ENCODE results near the gene TXNL4B. TPM values are rescaled to one million over a fixed set of nuclear protein-coding genes. Genes with fewer than 3 reads are reported as not detected.

TXNL4B gene
- total RNA-seq, 2 donors from 2014 or later: 3.7 to 38.6 TPM

GRCh38 chr16:72072514-72073342 is 20.7 kb downstream of the TXNL4B start:
- ATAC-seq (ENCODE audit: insufficient number of reproducible peaks, low FRiP score, low read depth): no peak
- Histone ChIP-seq H3K27me3 (replicated peaks; ENCODE audit: insufficient read depth) (no peaks in the 10 kb centered on the region), H3K27ac (peak overlapping the region; percentile 64 to 78), H3K36me3 (no peaks in the 10 kb centered on the region), H3K4me3 (no peak overlapping the region), H3K9me3 (no peaks in the 10 kb centered on the region), H3K4me1 (ENCODE audit: control insufficient read depth in 1 of 2, low read depth in 2 of 2) (peaks cover 12 to 42% of the 10 kb centered on the region in 2 donors)
- TF ChIP-seq, protein P1, sequence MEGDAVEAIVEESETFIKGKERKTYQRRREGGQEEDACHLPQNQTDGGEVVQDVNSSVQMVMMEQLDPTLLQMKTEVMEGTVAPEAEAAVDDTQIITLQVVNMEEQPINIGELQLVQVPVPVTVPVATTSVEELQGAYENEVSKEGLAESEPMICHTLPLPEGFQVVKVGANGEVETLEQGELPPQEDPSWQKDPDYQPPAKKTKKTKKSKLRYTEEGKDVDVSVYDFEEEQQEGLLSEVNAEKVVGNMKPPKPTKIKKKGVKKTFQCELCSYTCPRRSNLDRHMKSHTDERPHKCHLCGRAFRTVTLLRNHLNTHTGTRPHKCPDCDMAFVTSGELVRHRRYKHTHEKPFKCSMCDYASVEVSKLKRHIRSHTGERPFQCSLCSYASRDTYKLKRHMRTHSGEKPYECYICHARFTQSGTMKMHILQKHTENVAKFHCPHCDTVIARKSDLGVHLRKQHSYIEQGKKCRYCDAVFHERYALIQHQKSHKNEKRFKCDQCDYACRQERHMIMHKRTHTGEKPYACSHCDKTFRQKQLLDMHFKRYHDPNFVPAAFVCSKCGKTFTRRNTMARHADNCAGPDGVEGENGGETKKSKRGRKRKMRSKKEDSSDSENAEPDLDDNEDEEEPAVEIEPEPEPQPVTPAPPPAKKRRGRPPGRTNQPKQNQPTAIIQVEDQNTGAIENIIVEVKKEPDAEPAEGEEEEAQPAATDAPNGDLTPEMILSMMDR (IDR thresholded peaks at IDR 0.05): no peak
- DNase-seq (ENCODE audit: low spot score): no peak

- DNase-seq (ENCODE audit: low spot score) (no peak), ATAC-seq (ENCODE audit: insufficient number of reproducible peaks, low FRiP score, low read depth) (no peak)
- Histone ChIP-seq H3K4me1 (ENCODE audit: control insufficient read depth in 1 of 2, low read depth in 2 of 2) (peaks cover 6 to 24% of the 10 kb centered on the region in 2 donors), H3K36me3 (no peaks in the 10 kb centered on the region), H3K9me3 (no peaks in the 10 kb centered on the region), H3K27me3 (replicated peaks; ENCODE audit: insufficient read depth) (no peaks in the 10 kb centered on the region), H3K27ac (no peak overlapping the region), H3K4me3 (no peak overlapping the region)
- TF ChIP-seq, protein P1 (IDR thresholded peaks at IDR 0.05): no peak
Measured at GRCh38 chr16:72068930-72069329, 24.5 kb downstream of the TXNL4B start.

DNA sequence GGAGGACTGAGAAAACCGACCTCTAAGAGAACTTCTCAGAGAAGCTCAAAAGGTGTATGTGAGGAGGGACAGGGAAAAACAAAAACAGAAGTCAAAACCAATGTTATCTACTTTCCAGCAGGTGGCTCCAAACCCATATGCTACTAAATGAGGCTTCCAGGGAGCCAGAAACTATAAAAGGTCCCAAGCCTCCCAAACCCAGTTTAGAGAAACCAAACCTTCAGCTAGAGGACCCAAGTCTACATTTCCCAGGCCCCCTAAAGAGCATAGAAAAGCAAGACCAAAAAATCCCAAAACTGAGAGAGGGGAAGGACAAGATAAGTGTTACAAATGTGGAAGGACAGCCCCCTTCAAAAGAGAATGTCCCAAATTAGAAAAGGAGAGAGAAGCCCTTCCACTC is 26.7 kb downstream of the TXNL4B start:
- no peak overlapping the region for H3K4me3 ChIP-seq
- peaks cover 0 to 2% of the 10 kb centered on the region in 2 donors for H3K4me1 ChIP-seq (ENCODE audit: control insufficient read depth in 1 of 2, low read depth in 2 of 2)
- H3K27ac ChIP-seq: no peak overlapping the region
- DNase-seq (ENCODE audit: low spot score) (no peak), ATAC-seq (ENCODE audit: insufficient number of reproducible peaks, low FRiP score, low read depth) (no peak)
- no peaks in the 10 kb centered on the region for H3K36me3 ChIP-seq
- H3K9me3 ChIP-seq: no peaks in the 10 kb centered on the region
- TF ChIP-seq, protein P1 (IDR thresholded peaks at IDR 0.05): peak; percentile 43
- H3K27me3 ChIP-seq (replicated peaks; ENCODE audit: insufficient read depth): no peaks in the 10 kb centered on the region

DNA sequence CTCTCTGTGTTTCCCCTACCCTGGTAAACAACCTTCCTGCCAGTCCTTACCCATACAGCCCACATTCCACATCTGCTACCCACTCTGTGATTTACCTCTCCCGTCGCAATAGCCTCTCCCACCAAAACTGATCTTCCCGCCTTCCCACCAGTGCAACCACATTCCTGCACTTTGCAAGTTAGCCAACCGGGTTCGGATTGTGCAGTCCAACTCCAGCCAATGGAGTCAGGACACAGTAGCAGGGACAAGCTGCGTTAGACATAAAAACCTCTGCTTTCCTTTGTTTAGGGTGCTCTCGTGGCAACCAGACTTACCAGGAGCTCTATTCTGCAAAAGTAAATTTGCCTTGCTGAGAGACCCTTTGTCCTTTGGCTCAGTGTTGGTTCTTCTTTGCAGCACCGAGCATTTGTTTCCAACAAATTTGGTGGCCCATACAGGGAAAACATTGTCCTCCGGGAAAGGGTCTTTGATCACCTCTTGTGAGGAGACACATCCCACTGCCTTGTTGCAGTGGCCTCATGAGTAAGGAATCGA is 29.0 kb downstream of the TXNL4B start:
- Histone ChIP-seq H3K4me3 (no peak overlapping the region), H3K27me3 (replicated peaks; ENCODE audit: insufficient read depth) (no peaks in the 10 kb centered on the region), H3K4me1 (ENCODE audit: control insufficient read depth in 1 of 2, low read depth in 2 of 2) (no peaks in the 10 kb centered on the region), H3K9me3 (no peaks in the 10 kb centered on the region), H3K36me3 (no peaks in the 10 kb centered on the region), H3K27ac (no peak overlapping the region)
- TF ChIP-seq, protein P1 (IDR thresholded peaks at IDR 0.05): no peak
- ATAC-seq (ENCODE audit: insufficient number of reproducible peaks, low FRiP score, low read depth) (no peak), DNase-seq (ENCODE audit: low spot score) (no peak)

- TF ChIP-seq, protein P1 (IDR thresholded peaks at IDR 0.05): no peak
- ATAC-seq (ENCODE audit: insufficient number of reproducible peaks, low FRiP score, low read depth): no peak
- no peaks in the 10 kb centered on the region for H3K27me3 ChIP-seq (replicated peaks; ENCODE audit: insufficient read depth)
- H3K36me3 ChIP-seq: no peaks in the 10 kb centered on the region
- H3K4me1 ChIP-seq (ENCODE audit: control insufficient read depth in 1 of 2, low read depth in 2 of 2): no peaks in the 10 kb centered on the region
- no peak overlapping the region for H3K4me3 ChIP-seq
- no peak for DNase-seq (ENCODE audit: low spot score)
- no peaks in the 10 kb centered on the region for H3K9me3 ChIP-seq
- no peak overlapping the region for H3K27ac ChIP-seq
Measured at GRCh38 chr16:72061564-72061963, 31.9 kb downstream of the TXNL4B start.

All from thoracic aorta (tissue), 2 donors.